Measurements from ENCODE around the gene GPR176. TPM values are rescaled to one million over a fixed set of nuclear protein-coding genes. Genes with fewer than 3 reads are reported as not detected.

GPR176 gene
- total RNA-seq, 1 donor from 2014 or later = 20.6 TPM

- H2AFZ ChIP-seq (replicated peaks) = no peak overlapping the region
- H3K27me3 Mint-ChIP-seq (ENCODE audit: insufficient read depth, low read depth) = no peaks in the 10 kb centered on the region
- peaks cover 12% of the 10 kb centered on the region for H3K36me3 ChIP-seq
- H3K9ac ChIP-seq = no peak overlapping the region
- H3K4me3 Mint-ChIP-seq = no peak overlapping the region
- no peaks in the 10 kb centered on the region for H3K9me3 Mint-ChIP-seq
- TF ChIP-seq, protein P1, sequence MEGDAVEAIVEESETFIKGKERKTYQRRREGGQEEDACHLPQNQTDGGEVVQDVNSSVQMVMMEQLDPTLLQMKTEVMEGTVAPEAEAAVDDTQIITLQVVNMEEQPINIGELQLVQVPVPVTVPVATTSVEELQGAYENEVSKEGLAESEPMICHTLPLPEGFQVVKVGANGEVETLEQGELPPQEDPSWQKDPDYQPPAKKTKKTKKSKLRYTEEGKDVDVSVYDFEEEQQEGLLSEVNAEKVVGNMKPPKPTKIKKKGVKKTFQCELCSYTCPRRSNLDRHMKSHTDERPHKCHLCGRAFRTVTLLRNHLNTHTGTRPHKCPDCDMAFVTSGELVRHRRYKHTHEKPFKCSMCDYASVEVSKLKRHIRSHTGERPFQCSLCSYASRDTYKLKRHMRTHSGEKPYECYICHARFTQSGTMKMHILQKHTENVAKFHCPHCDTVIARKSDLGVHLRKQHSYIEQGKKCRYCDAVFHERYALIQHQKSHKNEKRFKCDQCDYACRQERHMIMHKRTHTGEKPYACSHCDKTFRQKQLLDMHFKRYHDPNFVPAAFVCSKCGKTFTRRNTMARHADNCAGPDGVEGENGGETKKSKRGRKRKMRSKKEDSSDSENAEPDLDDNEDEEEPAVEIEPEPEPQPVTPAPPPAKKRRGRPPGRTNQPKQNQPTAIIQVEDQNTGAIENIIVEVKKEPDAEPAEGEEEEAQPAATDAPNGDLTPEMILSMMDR (IDR thresholded peaks at IDR 0.05) = no peak
- TF ChIP-seq EZH2 (IDR thresholded peaks at IDR 0.05) (no peak), EZH2phosphoT487 (IDR thresholded peaks at IDR 0.05) (no peak)
- DNase-seq (ENCODE audit: low spot score) = no peak
- no peaks in the 10 kb centered on the region for H3K4me1 ChIP-seq
- H3K27me3 ChIP-seq = no peaks in the 10 kb centered on the region
- H3K4me1 Mint-ChIP-seq = no peaks in the 10 kb centered on the region
- H3F3A ChIP-seq (ENCODE audit: low read depth) = no peaks in the 10 kb centered on the region
- H3K27ac ChIP-seq = no peak overlapping the region
- H3K9me3 ChIP-seq (ENCODE audit: low read depth) = no peaks in the 10 kb centered on the region
- H3K4me3 ChIP-seq = no peak overlapping the region
- peaks cover 20% of the 10 kb centered on the region for H3K36me3 Mint-ChIP-seq
- H3K27ac Mint-ChIP-seq = no peak overlapping the region
- no peaks in the 10 kb centered on the region for H4K20me1 ChIP-seq (ENCODE audit: low read depth)
- no peak overlapping the region for H3K4me2 ChIP-seq
- no peaks in the 10 kb centered on the region for H3K79me2 ChIP-seq (ENCODE audit: low read depth)
Observed at GRCh38 chr15:39960411-39960810, 40.3 kb upstream of the GPR176 start.

DNA sequence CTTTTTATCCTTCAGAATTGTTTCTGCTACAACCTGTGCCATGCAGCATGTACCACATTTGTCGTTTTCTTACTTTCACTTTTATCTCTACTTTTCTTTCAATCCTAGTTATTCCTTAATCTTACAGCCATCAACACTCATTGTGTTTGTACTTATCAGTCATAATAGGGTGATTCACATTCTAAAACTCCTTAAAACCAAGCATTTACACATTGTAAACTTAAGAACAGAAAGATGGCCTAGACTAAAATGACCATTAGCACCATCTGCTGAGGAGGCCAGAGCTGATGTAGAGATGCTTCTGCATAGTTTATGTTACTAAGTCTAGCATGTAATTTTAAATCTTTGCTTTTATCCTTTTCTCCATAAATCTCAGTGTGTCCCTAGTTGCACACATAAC, 39.3 kb upstream of the GPR176 start:
- H3K9me3 Mint-ChIP-seq = no peaks in the 10 kb centered on the region
- H3K4me1 Mint-ChIP-seq = no peaks in the 10 kb centered on the region
- no peak for TF ChIP-seq EZH2 (IDR thresholded peaks at IDR 0.05)
- no peak overlapping the region for H3K27ac Mint-ChIP-seq
- no peaks in the 10 kb centered on the region for H3K27me3 Mint-ChIP-seq (ENCODE audit: insufficient read depth, low read depth)
- Histone ChIP-seq H3K27ac (no peak overlapping the region), H3K36me3 (peaks cover 18% of the 10 kb centered on the region), H4K20me1 (ENCODE audit: low read depth) (no peaks in the 10 kb centered on the region), H3K9me3 (ENCODE audit: low read depth) (no peaks in the 10 kb centered on the region), H3K4me1 (no peaks in the 10 kb centered on the region), H3F3A (ENCODE audit: low read depth) (no peaks in the 10 kb centered on the region), H3K27me3 (no peaks in the 10 kb centered on the region), H3K4me2 (no peak overlapping the region), H3K9ac (no peak overlapping the region), H3K4me3 (no peak overlapping the region), H2AFZ (replicated peaks) (no peak overlapping the region), H3K79me2 (ENCODE audit: low read depth) (no peaks in the 10 kb centered on the region)
- H3K4me3 Mint-ChIP-seq = no peak overlapping the region
- peaks cover 20% of the 10 kb centered on the region for H3K36me3 Mint-ChIP-seq
- DNase-seq (ENCODE audit: low spot score) = no peak

DNA sequence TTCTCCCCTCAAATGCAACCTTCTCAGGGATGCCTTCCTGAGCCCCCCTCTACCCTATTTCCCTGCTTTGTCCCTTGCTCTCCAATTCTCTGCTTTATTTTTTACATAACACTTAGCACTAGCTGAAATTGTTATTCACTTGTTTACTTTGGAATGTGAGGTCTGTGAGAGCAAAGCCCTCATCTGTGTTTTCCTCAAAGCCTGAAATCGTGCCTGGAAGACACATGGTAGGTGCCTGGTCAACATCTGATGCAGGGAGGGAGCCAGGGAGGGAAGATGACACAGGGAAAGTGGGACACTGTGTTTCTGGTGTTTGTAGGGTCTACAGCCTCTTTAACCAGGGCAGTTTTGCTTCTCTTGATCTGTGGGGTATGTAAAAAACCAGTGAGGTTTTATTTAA, 37.4 kb upstream of the GPR176 start:
- Histone ChIP-seq H3F3A (ENCODE audit: low read depth) (no peaks in the 10 kb centered on the region), H3K4me1 (no peaks in the 10 kb centered on the region), H3K79me2 (ENCODE audit: low read depth) (no peaks in the 10 kb centered on the region), H3K4me3 (no peak overlapping the region), H3K4me2 (no peak overlapping the region), H3K27ac (no peak overlapping the region), H3K9ac (no peak overlapping the region), H3K9me3 (ENCODE audit: low read depth) (no peaks in the 10 kb centered on the region), H3K27me3 (no peaks in the 10 kb centered on the region), H3K36me3 (peaks cover 28% of the 10 kb centered on the region), H4K20me1 (ENCODE audit: low read depth) (no peaks in the 10 kb centered on the region), H2AFZ (replicated peaks) (no peak overlapping the region)
- Mint-ChIP-seq H3K27ac (no peak overlapping the region), H3K36me3 (peaks cover 22% of the 10 kb centered on the region), H3K4me3 (no peak overlapping the region), H3K9me3 (no peaks in the 10 kb centered on the region), H3K27me3 (ENCODE audit: insufficient read depth, low read depth) (no peaks in the 10 kb centered on the region), H3K4me1 (no peaks in the 10 kb centered on the region)
- DNase-seq (ENCODE audit: low spot score) = no peak
- TF ChIP-seq EZH2phosphoT487 (IDR thresholded peaks at IDR 0.05) = no peak
- no peak for TF ChIP-seq EZH2 (IDR thresholded peaks at IDR 0.05)
- TF ChIP-seq, protein P1 (IDR thresholded peaks at IDR 0.05) = no peak

- Histone ChIP-seq H3K9me3 (ENCODE audit: low read depth) (no peaks in the 10 kb centered on the region), H3K27me3 (no peaks in the 10 kb centered on the region), H3K9ac (no peak overlapping the region), H2AFZ (replicated peaks) (no peak overlapping the region), H3K4me1 (no peaks in the 10 kb centered on the region), H3K27ac (no peak overlapping the region), H3K4me2 (no peak overlapping the region), H3K4me3 (no peak overlapping the region), H3K36me3 (peaks cover 22% of the 10 kb centered on the region), H3K79me2 (ENCODE audit: low read depth) (no peaks in the 10 kb centered on the region), H3F3A (ENCODE audit: low read depth) (peaks cover 5% of the 10 kb centered on the region), H4K20me1 (ENCODE audit: low read depth) (no peaks in the 10 kb centered on the region)
- Mint-ChIP-seq H3K27ac (no peak overlapping the region), H3K36me3 (peaks cover 30% of the 10 kb centered on the region), H3K4me1 (no peaks in the 10 kb centered on the region), H3K4me3 (no peak overlapping the region), H3K9me3 (no peaks in the 10 kb centered on the region), H3K27me3 (ENCODE audit: insufficient read depth, low read depth) (no peaks in the 10 kb centered on the region)
- DNase-seq (ENCODE audit: low spot score) = no peak
- no peak for TF ChIP-seq EZH2phosphoT487 (IDR thresholded peaks at IDR 0.05)
- TF ChIP-seq EZH2 (IDR thresholded peaks at IDR 0.05) = no peak
- TF ChIP-seq, protein P1 (IDR thresholded peaks at IDR 0.05) = no peak
Observed at GRCh38 chr15:39953521-39953920, 33.5 kb upstream of the GPR176 start.

All from neural progenitor cell (in vitro differentiated cells).